Smooth muscle cell (in vitro differentiated cells): ENCODE data around the gene COPG1. TPM values are rescaled to one million over a fixed set of nuclear protein-coding genes. Genes with fewer than 3 reads are reported as not detected.

Experiments
- DNase-seq: peaks from one replicate; lab custom pipeline; 2025; ENCODE audit not compliant: unreplicated experiment; lab: John Stamatoyannopoulos, UW
- H2AFZ ChIP-seq: fragments of 200-600 bp; sonication (generic); 2 replicates; pipeline ENCODE4 v1.6.0; 2016; ENCODE audit warnings: antibody characterized with exemption, low read depth, mild to moderate bottlenecking
- H3F3A ChIP-seq: fragments of 200-600 bp; sonication (generic); 2 replicates; pipeline ENCODE4 v1.6.0; 2017; ENCODE audit warnings: antibody characterized with exemption, low read depth
- H3K27ac ChIP-seq: fragments of 200-600 bp; sonication (generic); 2 replicates; pipeline ENCODE4 v1.5.1; 2016; ENCODE audit warnings: low read depth, mild to moderate bottlenecking
- H3K27me3 ChIP-seq: fragments of 200-600 bp; sonication (generic); 2 replicates; pipeline ENCODE4 v1.6.1; 2016; ENCODE audit warnings: low read depth, mild to moderate bottlenecking
- H3K36me3 ChIP-seq: fragments of 200-600 bp; sonication (generic); 2 replicates; pipeline ENCODE4 v1.5.1; 2016; ENCODE audit warnings: low read depth
- H3K4me1 ChIP-seq: fragments of 200-600 bp; sonication (generic); 2 replicates; pipeline ENCODE4 v1.5.1; 2016; ENCODE audit warnings: low read depth
- H3K4me2 ChIP-seq: fragments of 200-600 bp; sonication (generic); 2 replicates; pipeline ENCODE4 v1.6.0; 2016; ENCODE audit warnings: mild to moderate bottlenecking
- H3K4me3 ChIP-seq: fragments of 200-600 bp; sonication (generic); 2 replicates; pipeline ENCODE4 v1.5.1; 2016; ENCODE audit warnings: mild to moderate bottlenecking
- H3K79me2 ChIP-seq: fragments of 200-600 bp; sonication (generic); 2 replicates; pipeline ENCODE4 v1.6.0; 2016; ENCODE audit warnings: low read depth, mild to moderate bottlenecking
- H3K9ac ChIP-seq: fragments of 200-600 bp; sonication (generic); 2 replicates; pipeline ENCODE4 v1.6.0; 2016; ENCODE audit warnings: low read depth
- H3K9me3 ChIP-seq: fragments of 200-600 bp; sonication (generic); replicated peaks from 2 replicates; pipeline ENCODE4 v1.5.1; 2016; ENCODE audit warnings: low read depth
- H4K20me1 ChIP-seq: fragments of 200-600 bp; sonication (generic); 2 replicates; pipeline ENCODE4 v1.6.0; 2016; ENCODE audit warnings: low read depth
- WGBS: methylation state at CpG from one replicate; pipeline ENCODE4 v1.1.7; 2016; ENCODE audit warnings: low lambda C conversion rate; 5-methylcytosine and 5-hydroxymethylcytosine counted together
- polyA plus RNA-seq: library from polyadenylated mRNA; unstranded; fragments of >200 nt; fragmentation: Nextera tagmentation; extraction: Ambion mirVana; gene quantifications from 2 replicates; pipeline ENCODE4 v1.2.1, GENCODE V29; 2016
- total RNA-seq: library from RNA; depleted of rRNA; stranded (reverse); fragments of >200 nt; gene quantifications from 2 replicates; pipeline ENCODE4 v1.2.3, GENCODE V29; 2014
- TF ChIP-seq, protein P1 (sequence below): fragments of 200-600 bp; sonication (generic); IDR thresholded peaks from 2 replicates; pipeline ENCODE4 v1.5.1; 2017; ENCODE audit warnings: borderline replicate concordance, mild to moderate bottlenecking, antibody characterized with exemption; ENCODE audit not compliant: insufficient read depth, poor library complexity, severe bottlenecking

The COPG1 gene
- total and polyA plus RNA-seq, 2 experiments from 2014 or later, result 177 to 265 TPM

DNA sequence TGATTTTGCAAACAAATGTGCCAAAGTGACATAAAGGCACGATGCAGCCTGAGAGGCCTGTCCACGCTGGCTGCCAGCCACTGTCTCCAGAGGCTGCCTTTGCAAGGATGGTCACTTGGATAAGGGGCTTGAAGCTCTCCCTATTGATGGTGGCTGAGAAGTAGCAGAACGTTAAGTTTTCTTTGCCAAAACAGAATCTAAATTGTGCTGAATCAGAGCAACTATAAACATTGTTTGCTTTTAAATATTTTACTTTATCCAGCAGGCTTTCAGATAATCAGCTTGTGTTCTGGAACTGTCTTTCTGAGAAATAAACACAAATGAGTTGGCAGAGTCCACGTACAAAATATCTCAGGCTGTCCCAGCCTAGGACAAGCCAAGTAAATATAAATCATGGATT, 41.9 kb upstream of the COPG1 start:
- no peaks in the 10 kb centered on the region for H3K9me3 ChIP-seq
- H3K9ac ChIP-seq, result no peak overlapping the region
- no peaks in the 10 kb centered on the region for H4K20me1 ChIP-seq
- H3K36me3 ChIP-seq, result no peaks in the 10 kb centered on the region
- no peak overlapping the region for H3K4me3 ChIP-seq
- DNase-seq, result no peak
- H3K27ac ChIP-seq, result no peak overlapping the region
- H3F3A ChIP-seq, result no peaks in the 10 kb centered on the region
- no peaks in the 10 kb centered on the region for H3K79me2 ChIP-seq
- no peak overlapping the region for H2AFZ ChIP-seq
- peak overlapping the region; percentile 1 for H3K4me2 ChIP-seq
- H3K4me1 ChIP-seq, result no peaks in the 10 kb centered on the region
- TF ChIP-seq, protein P1, sequence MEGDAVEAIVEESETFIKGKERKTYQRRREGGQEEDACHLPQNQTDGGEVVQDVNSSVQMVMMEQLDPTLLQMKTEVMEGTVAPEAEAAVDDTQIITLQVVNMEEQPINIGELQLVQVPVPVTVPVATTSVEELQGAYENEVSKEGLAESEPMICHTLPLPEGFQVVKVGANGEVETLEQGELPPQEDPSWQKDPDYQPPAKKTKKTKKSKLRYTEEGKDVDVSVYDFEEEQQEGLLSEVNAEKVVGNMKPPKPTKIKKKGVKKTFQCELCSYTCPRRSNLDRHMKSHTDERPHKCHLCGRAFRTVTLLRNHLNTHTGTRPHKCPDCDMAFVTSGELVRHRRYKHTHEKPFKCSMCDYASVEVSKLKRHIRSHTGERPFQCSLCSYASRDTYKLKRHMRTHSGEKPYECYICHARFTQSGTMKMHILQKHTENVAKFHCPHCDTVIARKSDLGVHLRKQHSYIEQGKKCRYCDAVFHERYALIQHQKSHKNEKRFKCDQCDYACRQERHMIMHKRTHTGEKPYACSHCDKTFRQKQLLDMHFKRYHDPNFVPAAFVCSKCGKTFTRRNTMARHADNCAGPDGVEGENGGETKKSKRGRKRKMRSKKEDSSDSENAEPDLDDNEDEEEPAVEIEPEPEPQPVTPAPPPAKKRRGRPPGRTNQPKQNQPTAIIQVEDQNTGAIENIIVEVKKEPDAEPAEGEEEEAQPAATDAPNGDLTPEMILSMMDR, result no peak
- WGBS, result 43% methylated on average over 4 of the region's 4 CpGs
- H3K27me3 ChIP-seq, result no peaks in the 10 kb centered on the region

DNA sequence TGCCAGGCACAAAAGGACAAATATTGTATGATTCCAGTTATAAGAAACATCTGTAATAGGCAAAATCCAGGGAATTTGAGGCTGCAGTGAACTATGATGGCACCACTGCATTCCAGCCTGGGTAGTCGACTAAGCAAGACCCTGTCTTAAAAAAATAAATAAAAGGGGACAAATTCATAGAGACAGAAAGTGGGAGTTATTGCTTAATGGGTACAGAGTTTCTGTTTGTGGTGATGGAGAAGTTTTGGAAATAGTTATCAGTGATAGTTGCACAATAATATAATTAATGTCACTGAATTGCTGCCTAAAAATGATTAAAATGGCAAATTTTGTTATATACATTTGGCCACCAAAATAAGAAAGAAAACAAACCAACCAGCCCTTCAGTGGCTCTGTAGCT, 38.1 kb upstream of the COPG1 start:
- TF ChIP-seq, protein P1, result no peak
- Histone ChIP-seq H3K27ac (no peak overlapping the region), H2AFZ (no peak overlapping the region), H3K4me2 (no peak overlapping the region), H3K9ac (no peak overlapping the region), H3K36me3 (no peaks in the 10 kb centered on the region), H3K4me1 (no peaks in the 10 kb centered on the region), H3K27me3 (no peaks in the 10 kb centered on the region), H4K20me1 (no peaks in the 10 kb centered on the region), H3K9me3 (no peaks in the 10 kb centered on the region), H3K4me3 (no peak overlapping the region), H3K79me2 (no peaks in the 10 kb centered on the region), H3F3A (no peaks in the 10 kb centered on the region)
- DNase-seq, result no peak
- 84% methylated on average over 1 of the region's 1 CpG for WGBS

DNA sequence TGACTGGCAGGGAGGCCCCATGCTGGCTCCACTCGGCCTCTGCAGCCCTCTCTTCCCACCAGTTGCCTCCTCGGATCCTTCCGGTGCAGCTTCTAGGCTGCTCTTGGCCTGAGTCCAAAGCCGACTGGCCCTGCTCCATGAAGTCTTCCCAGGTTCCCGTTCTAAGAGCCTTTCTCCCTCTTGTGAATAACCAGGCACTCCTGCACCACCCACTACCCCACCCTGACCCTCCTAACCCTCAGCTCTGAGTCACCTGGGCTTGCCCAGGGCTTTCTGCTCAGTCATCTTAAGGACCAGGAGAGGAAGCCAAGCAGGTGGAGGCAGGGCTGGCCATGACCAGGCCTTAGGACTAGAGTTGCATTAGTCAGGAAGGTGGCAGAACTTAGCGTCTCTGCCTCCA, 37.6 kb upstream of the COPG1 start:
- no peaks in the 10 kb centered on the region for H3F3A ChIP-seq
- H3K27ac ChIP-seq, result no peak overlapping the region
- WGBS, result 54% methylated on average over 6 of the region's 6 CpGs
- H3K27me3 ChIP-seq, result no peaks in the 10 kb centered on the region
- H3K9ac ChIP-seq, result no peak overlapping the region
- TF ChIP-seq, protein P1, result no peak
- no peak for DNase-seq
- no peaks in the 10 kb centered on the region for H3K9me3 ChIP-seq
- H2AFZ ChIP-seq, result no peak overlapping the region
- H3K36me3 ChIP-seq, result no peaks in the 10 kb centered on the region
- no peak overlapping the region for H3K4me3 ChIP-seq
- H3K79me2 ChIP-seq, result no peaks in the 10 kb centered on the region
- no peaks in the 10 kb centered on the region for H3K4me1 ChIP-seq
- H4K20me1 ChIP-seq, result no peaks in the 10 kb centered on the region
- H3K4me2 ChIP-seq, result no peak overlapping the region

DNA sequence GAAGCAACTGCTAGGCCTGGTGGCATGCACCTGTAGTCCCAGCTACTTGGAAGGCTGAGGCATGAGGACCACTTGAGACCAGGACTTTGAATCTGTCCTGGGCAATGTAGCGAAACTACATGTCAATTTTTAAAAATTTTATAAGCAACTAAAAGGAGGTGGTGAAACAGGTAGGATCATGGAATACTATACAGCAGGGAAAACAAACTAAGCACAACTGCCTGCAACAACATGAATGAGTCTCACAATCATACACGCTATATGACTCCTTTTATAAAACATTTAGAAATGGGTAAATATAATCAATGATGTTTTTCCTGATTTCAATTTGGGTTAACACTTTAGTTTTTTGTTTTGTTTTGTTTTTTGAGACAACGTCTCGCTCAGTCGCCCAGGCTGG, 36.2 kb upstream of the COPG1 start:
- 97% methylated on average over 5 of the region's 5 CpGs for WGBS
- DNase-seq, result no peak
- Histone ChIP-seq H3K36me3 (no peaks in the 10 kb centered on the region), H4K20me1 (no peaks in the 10 kb centered on the region), H2AFZ (no peak overlapping the region), H3K79me2 (no peaks in the 10 kb centered on the region), H3K4me2 (no peak overlapping the region), H3F3A (no peaks in the 10 kb centered on the region), H3K4me3 (no peak overlapping the region), H3K27ac (no peak overlapping the region), H3K27me3 (no peaks in the 10 kb centered on the region), H3K4me1 (no peaks in the 10 kb centered on the region), H3K9me3 (no peaks in the 10 kb centered on the region), H3K9ac (no peak overlapping the region)
- TF ChIP-seq, protein P1, result no peak
